Amniotic epithelial cell (primary cell): ENCODE measurements around the gene BSPRY.
A peak's percentile ranks its signal among the peaks of the same experiment; 100 is the strongest.

Source experiments
- DNase-seq: peaks from one replicate; pipeline ENCODE4 v3.0.0-alpha.2; 2010; ENCODE audit warnings: low read depth

BSPRY gene

DNA sequence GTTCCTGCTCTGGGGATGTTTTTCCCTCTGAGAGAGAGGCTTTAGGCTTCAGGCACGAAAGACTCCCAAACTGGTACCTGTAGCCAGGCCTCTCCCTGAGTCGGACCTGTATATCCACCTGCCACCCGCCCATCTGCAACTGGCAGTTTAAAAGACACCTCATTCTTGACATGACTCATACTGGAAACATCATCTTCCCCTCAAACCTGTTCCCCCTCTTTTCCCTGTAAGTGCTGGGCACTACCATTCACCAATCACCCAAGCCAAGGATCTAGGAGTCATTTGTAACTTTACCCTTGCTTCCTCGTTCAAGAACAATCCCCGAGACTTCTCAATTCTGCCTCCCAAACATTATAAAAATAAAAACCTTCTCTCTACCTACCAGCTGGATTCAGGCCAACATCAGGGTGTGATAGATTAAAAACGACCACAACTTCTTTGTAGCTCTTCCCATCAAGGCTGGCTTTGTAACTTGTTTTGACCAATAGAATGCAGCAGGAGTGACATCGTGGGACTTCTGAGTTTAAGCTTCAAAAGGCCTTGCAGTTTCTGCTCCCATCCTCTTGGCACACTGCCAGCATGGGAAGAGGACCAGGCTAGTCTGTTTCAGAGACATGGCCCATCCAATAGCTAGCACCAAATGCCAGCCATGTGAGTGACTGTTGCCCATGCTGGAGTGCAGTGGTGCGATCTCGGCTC is 7.5 kb upstream of the BSPRY start:
- DNase-seq = no peak

DNA sequence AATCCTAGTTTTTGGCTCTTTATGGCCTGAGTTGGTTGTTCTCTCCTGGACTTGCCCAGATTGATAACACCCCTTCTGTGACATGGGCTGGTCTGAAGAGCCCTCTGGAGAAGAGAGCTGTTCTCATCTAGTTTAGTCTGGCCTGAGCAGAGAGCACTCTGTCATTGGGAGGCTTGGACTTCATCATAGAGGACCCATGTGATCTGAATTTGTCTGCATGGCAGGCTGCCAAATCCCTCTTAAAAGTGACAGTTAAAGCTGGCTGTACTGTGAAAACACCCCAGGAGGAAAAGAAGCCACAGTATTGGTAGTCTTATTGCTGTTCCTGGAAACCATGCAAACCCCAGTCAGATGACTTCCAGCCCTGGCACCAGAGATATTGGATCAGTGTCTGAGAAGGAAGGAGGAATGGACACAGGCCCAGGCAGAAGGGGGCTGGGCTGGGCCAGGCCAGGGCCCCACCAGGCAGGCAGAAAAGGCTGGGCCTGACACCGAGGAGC is 5.6 kb upstream of the BSPRY start:
- peak; percentile 34 for DNase-seq

DNA sequence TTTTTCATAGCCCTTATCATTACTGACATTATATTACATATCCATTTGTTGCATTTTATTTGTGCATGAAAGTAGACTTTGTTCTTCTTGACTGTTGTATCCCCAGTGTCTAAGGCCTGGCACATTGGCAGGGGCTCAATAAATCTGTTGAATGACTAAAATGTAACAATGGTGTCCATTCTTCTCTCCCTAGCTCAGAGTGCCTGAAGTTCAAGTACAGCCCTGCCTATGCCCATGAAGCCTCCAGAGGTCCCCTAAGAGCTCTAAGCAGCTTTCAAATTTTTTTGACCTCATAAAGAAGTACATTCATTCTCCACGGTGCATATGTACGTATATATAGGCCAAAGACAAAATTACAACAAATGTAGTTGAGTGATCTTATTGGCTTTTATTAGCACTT is 4.2 kb upstream of the BSPRY start:
- DNase-seq = no peak

DNA sequence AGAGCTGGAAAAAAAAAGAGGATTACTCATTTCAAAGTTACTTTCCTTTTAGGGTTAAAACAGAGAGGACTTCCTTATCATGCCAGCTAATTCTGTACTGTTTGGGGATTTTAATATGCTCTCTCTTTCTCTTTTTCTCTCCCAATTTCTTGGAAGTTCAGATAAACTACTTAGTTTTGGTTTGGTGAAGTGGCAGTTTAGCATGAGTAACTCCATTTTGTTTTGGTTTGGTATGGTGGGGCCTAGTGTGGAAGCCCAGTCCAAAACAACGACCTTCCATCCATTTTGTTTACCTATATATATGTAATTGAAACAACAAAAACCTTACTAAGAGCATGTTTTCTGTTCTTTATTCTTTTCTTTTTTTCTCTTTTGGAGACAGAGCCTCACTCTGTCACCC is 3.7 kb upstream of the BSPRY start:
- no peak for DNase-seq

DNA sequence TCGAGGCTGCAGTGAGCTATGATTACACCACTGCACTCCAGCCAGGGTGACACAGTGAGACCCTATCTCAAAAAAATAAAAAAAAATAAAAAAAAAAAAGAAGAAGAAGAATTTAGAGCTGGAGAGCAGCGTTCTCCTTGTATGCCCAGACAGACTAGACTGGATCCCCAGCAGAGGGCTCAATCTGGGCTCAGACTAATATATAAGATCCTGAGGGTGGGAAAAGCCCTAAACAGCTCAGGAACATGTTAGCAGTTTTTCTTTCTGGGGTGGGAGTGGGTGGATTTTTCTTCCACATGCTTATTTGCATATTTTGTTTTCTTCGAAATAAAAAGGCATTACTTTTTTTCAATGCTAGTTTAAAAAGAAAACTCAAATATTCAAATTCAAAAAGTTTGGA is 904 bp upstream of the BSPRY start:
- no peak for DNase-seq

DNA sequence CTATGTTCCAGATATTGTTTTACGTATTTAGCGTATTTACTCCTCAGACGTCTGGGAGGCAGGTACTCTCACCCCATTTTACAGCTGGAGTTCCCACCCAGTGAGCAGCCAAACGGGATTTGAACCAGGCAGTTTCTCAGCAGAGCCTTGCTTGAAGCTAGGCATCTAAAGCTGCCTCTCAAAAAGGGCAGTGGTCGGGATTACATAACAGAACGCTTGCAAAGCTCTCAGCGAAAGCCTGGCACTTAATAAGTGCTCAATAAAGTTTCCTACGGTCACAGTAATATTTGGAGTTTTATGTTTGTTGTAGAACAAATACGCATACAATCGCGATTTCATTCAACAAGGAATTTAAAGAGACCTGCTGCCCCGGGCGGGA is 286 bp upstream of the BSPRY start:
- DNase-seq = no peak

DNA sequence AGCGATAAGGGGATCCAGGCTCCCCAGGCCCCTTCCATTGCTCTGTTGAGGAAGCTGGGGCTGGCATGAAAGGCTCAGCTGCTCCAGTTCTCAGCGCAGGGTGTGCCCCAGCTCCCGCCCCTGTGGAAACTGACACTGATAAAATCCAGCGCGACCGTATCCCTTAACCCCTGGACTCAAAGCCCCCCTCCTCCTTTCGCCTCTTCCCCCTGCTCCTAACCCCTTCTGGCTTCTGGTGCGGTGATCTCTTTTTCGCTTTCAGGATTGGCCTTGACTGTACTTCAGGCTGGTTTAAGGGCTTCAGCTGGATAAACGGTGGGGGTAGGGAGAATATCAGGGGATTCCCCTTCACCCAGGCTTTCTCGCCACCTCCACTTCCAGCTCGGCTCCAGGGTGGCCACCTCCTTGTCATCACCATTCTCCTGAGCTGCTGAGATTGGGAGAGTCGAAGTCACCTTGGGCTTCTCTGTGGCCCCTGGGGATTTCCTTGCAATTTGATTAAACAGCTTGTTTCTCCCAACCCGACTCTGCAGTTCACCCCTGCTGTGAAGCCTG is 843 bp downstream of the BSPRY start:
- no peak for DNase-seq

DNA sequence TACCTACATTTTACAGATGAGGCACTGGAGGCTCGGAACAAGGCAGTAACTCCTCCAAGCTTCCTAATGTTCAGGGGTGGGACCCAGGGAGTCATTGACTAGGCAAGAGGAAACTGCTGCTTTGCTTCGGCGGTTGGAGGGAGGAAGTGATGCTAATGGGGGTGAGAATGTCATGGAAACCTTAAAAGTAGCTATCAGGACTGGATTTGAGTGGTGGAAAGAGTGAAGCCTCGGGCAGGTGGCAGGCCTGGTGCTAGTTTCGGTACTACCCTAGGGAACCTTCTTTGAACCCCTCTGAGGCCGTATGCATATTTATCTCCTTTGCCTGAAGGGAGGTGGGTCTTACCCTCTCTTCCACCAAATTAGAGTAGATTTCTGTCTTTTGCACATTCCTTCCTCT is 1.6 kb downstream of the BSPRY start:
- DNase-seq = no peak

DNA sequence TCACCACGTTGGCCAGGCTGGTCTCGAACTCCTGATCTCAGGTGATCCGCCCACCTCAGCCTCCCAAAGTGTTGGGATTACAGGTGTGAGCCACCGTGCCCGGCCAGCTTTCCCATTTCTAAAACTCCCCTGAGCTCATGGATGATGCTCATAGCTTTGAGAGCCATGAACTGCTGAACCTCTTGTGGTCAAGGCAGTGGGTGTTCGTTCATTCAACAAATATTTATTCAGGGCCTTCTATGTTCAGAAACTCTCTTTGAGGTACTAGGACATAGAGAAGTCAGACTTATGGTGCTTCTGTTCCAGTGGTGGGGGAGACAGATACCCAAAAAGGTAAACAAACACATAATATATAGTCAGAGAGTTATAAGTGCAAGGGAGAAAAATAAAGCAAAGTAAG is 2.7 kb downstream of the BSPRY start:
- no peak for DNase-seq

DNA sequence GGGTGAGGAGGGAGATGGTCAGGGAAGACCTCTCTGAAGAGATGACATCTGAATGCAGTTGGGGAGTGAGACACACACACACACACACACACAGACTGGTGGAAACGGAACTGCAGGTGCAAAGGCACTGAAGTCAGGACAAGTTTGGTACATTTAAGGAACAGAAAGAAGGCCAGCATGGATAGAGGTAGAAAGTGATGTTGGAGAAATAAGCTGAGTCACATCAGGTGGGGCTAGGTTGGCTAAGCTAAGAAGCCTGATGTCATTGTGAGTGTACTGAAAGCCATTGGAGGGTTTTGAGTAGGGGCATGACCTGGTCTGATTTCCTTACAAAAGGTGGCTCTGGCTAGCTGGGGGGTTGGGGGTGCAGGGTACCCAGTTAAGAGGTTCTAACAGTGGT is 3.1 kb downstream of the BSPRY start:
- no peak for DNase-seq

DNA sequence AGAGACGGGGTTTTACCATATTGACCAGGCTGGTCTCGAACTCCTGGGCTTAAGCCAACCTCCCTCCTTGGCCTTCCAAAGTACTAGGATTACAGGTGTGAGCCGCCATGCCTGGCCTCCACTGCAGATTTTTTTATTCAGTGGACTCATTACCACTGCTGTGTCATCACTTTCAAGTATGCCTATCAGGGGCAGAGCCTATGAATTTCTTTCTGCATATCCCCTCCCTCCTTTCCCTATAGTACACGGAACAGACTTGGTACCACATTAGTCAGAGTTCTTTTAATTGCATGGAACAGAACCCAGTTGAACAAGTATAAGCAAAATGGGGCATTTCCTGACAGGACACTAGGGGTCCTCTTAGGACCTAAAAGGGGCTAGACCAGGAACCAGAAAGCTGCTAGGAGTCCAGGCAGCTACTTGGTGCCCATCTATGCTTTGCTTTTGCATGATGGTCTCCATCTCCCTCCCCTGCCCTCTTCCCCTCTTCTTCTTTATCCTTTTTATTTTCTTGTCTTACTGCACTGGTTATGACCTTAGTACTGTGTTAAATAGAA is 5.8 kb downstream of the BSPRY start:
- peak; percentile 29 for DNase-seq

DNA sequence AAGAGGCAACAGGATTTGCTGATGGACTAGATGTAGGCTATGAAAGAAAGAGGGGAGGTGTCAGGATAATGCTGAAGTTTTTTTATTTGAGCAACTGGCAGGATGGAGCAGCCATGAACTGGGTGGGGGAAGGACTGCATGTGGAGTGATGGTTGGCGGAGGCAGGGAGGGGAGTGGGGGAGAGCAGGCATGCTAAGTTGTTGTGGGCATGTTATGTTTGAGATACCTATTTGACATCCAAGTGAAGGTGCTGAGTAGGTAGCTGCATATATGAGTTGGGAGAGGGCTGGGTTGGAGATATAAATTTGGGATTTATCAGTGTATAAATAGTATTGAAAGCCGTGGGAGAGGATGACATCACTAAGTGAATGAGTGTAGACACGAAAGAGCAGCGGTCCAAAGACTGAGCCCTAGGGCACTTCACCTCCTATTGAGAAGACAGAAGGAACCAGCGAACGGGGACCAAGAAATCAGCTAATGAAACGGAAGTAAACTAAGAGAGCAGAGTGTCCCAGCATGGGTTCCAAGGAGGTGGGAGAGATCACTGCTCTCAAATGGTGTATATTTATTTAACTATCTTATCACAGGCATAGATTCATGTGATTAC is 7.4 kb downstream of the BSPRY start:
- DNase-seq = no peak

DNA sequence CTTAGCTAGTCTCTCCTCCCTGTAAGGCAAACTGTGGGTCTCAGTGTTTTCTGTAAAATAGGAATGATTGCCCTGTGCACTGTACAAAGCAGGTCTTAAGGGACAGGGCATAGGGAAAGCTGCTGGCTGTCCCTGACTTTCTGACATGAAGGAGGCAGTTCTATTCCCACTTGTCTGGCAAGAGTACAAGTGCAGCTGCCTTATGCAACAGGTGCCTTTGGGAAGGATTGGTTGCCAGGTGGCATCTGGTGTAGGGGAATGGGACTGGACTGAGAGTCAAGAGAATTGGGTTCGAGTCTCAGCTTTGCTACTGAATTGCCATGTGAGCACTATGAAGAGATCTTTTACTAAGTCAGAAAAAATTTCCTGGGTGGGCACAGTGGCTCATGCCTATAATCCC is 10.0 kb downstream of the BSPRY start:
- DNase-seq = no peak

DNA sequence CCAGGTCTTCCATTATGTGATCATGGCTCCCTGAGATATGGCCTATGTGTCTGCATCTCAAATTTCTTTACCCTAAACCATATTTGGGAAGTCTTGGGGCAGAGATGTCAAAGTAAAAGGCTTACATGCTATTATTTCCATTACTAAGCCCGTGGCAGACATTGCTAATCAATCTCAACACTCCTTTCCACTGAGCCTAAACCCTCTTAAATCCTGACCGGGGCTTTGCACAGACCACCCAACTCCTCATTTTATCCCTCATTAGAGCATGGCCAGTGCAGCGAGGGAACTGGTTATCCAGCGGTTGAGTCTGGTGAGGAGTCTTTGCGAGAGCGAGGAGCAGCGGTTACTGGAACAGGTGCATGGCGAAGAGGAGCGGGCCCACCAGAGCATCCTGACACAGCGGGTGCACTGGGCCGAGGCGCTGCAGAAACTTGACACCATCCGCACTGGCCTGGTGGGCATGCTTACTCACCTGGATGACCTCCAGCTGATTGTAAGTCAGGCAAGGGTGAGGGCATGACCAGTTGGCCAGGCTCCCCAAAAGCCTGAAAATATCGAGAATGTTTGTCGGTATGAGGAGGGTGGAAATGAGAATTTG is 11.0 kb downstream of the BSPRY start:
- no peak for DNase-seq

DNA sequence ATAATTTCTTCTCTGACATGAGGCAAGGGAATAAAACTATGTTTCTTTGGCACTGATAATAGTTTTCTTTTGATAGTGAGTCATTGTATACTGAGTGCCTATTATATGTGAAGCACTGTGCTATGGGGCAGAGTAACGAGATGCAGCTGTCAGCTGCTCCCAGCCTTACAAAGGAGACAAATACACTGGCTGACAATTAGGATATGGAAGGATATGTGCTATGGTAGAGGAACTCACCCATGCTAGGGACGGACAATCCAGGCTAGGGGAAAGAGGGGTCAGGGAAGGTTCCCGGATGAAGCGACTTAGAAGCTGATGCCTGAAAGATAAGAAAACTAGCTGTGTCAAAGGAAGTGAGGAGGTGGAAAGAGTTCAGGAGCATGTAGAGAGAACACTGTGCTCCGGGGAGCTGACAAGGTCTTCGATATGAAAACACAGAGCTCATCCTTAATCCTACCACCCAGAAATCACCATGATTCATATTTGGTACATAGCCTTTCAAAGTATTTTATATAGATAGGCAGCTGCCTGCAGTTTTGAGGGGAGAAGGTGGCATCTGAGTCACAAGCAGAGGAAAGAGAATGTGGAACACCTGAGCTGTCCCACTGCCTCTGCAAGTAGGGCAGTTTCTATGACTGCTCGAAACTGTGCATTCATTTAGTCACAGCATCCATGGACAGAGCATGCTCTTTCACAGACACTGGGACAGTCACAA is 12.1 kb downstream of the BSPRY start:
- peak; percentile 16 for DNase-seq

DNA sequence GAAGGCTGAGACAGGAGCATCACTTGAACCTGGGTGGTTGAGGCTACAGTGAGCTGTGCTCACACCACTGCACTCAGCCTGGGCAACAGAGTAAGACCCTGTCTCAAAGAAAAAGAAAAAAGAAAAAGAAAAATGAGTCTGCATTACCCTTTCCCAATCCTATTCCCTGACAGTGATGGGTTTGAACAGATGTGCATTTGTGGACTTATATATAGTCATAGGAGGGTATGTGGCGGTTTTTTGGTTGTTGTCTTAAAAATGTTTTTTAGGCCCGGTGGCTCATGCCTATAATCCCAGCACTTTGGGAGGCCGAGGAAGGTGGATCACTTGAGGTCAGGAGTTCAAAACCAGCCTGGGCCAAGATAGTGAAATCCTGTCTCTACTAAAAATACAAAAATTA is 14.0 kb downstream of the BSPRY start:
- DNase-seq = no peak

DNA sequence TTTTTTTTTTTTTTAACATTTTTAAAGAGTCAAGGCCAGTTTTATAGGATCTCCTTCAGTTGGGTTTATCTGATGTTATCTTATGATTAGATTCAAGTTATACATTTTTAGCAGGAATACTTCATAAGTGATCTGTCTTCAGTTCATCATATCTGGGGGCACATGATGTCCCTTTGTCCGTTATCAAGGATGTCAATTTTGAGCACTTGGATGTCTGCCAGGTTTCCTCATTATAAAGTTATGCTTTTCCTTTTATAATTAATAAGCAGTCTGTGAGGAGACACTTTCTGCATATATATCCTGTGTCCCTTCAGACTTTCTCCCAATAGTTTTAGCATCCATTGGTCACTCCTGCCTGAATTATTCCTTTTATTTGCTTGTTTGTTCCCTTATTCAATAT is 15.6 kb downstream of the BSPRY start:
- no peak for DNase-seq

DNA sequence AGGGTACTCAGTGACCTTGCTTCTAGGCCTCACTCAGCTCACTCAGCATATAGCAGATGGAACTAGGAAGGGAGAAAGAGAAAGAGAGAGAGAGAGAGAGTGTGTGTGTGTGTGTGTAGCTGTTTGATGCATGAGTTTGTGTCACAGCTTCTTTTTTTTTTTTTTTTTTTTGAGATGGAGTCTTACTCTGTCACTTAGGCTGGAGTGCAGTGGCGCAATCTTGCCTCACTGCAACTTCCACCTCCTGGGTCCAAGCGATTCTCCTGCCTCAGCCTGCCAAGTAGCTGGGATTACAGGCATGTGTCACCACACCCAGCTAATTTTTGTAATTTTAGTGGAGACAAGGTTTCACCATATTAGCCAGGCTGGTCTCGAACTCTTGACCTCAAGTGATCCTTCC is 16.3 kb downstream of the BSPRY start:
- DNase-seq = peak; percentile 19

DNA sequence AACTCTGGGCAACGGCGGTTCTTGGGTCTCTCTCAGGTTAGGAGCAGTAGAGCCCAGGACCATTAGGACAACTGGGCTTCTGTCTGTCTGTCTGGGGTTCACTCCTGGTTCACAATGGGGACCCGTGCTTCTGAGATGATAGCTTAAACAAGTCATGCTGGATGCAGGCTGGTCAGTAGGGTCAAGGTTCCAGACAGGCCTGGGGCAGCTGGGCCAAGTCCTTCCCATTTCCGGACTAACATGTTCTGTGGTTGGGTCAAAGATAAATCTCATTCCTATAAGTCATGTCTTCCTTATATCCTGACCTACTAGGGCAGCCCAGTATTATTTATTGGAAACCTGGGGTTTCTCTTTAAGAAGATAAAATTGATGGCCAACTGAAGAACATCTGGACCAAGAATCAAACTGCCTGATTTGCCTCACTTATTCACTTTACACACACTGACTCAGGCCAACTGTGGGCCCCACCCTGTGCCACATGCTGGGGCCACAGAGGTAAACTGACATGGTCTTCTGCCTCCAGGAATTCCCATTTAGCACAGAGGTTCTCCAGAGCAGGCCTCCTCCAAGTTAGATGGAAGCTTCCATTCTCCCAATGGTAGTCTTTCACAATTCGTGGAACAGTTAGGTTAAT is 19.1 kb downstream of the BSPRY start:
- DNase-seq = no peak

DNA sequence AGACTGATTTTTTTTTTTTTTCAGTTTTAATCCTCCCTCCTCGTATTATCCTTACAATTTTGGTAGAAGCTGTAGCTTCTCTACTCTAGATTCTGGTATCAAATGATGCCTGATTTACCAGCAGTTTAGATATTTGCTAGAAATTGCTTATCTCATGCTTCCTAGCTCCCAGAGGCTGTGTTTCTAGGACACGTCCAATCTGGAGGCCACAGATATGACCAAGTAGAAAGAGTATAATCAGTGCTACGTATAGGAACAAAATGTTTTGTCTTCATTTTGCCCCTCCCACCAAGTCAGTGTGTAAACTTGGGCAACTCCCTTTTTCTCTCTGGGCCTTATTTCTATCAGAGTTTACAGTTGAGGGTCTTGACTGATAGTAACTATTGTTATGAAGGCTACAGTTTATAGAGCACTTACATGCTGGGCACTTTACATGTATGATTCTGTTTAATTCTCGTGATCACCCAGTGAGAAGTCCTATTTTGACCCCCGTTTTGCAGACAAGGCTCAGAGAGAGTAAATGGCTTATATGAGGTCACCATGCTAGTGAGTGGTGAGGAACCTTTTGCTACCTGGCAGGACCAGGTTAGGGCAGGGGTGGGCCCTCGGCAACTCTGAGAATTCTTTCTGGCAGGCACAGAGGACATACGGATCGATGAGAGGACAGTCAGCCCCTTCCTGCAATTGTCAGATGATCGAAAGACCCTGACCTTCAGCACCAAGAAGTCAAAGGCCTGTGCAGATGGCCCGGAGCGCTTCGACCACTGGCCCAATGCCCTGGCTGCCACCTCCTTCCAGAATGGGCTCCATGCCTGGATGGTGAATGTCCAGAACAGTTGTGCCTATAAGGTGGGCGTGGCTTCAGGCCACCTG is 19.9 kb downstream of the BSPRY start:
- DNase-seq = no peak

DNA sequence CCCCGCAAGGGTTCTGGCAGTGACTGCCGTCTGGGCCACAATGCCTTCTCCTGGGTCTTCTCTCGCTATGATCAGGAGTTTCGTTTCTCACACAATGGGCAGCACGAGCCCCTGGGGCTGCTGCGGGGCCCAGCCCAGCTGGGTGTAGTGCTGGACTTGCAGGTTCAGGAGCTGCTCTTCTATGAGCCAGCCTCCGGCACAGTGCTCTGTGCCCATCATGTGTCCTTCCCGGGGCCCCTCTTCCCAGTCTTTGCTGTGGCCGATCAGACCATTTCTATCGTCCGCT is 20.5 kb downstream of the BSPRY start:
- no peak for DNase-seq
